ENCODE data around the gene EIF2D. TPM values are rescaled to one million over a fixed set of nuclear protein-coding genes. Genes with fewer than 3 reads are reported as not detected.

EIF2D gene
- polyA plus RNA-seq, 3 donors, result 29.5 to 57.5 (median 42.1) TPM

Other genes with a start within 250 kb of the EIF2D start
- gene IKBKE, start 142.0 kb downstream of the EIF2D start, polyA plus RNA-seq, result 1 to 10 TPM; 2.0 to 2.8 (median 2.5) TPM
- 1 to 10 TPM; 6.1 to 7.4 (median 6.9) TPM for gene RASSF5, start 104.9 kb downstream of the EIF2D start, polyA plus RNA-seq
- gene DYRK3, start 23.1 kb upstream of the EIF2D start, polyA plus RNA-seq, result 10 to 100 TPM in 1 of 3 donors, 1 to 10 TPM in 2; 2.2 to 12.3 (median 7.6) TPM
- gene MAPKAPK2, start 72.4 kb upstream of the EIF2D start, polyA plus RNA-seq, result 10 to 100 TPM; 24.3 to 69.4 (median 64.1) TPM
- gene IL19, start 158.3 kb upstream of the EIF2D start, polyA plus RNA-seq, result under 1 TPM in 2 of 3 donors, not detected in 1; 0.09 to 0.12 TPM
- gene IL10, start 160.0 kb upstream of the EIF2D start, polyA plus RNA-seq, result 10 to 100 TPM in 1 of 3 donors, 1 to 10 TPM in 1, under 1 TPM in 1; 0.77 to 15.1 (median 7.0) TPM